ENCODE measurements around the gene RTN3. TPM values are rescaled to one million over a fixed set of nuclear protein-coding genes. Genes with fewer than 3 reads are reported as not detected.

The RTN3 gene
- total RNA-seq, 1 experiment from 2014 or later = 145 TPM

GRCh38 chr11:63639199-63639832 lies 42.0 kb upstream of the RTN3 start:
- in situ Hi-C loops (cut with HindIII; ENCODE audit: low pct_unique_long_range_greater_than_20kb, low sequenced_read_pairs) (no loop called here), intact Hi-C loops (cut with micrococcal nuclease; ENCODE audit: unreplicated experiment) (no loop called here)
- Histone ChIP-seq H3K9me3 (ENCODE audit: control insufficient read depth, insufficient read depth, low read depth, low read length) (no peaks in the 10 kb centered on the region), H3K27me3 (ENCODE audit: control insufficient read depth, insufficient read depth, low read length) (no peaks in the 10 kb centered on the region), H3K4me3 (ENCODE audit: low read depth in 2 of 2, low read length in 2 of 2) (no peak overlapping the region), H3K27ac (ENCODE audit: low read length) (no peak overlapping the region), H3K36me3 (ENCODE audit: control insufficient read depth, insufficient read depth, low read length) (peaks cover 26% of the 10 kb centered on the region), H3K4me1 (ENCODE audit: control insufficient read depth, insufficient read depth, low read length) (no peaks in the 10 kb centered on the region)
- ChIA-PET POLR2A (no interaction called here), CTCF (interaction anchor here (1.5 kb wide), 1 partner anchor 23 kb away, joined by 3 read pairs; no protein-coding TSS in a partner anchor)
- ATAC-seq = no peak
- no peak for TF ChIP-seq TCF7L2 (IDR thresholded peaks at IDR 0.05; ENCODE audit: low read depth, low read length)
- TF ChIP-seq, protein P1, sequence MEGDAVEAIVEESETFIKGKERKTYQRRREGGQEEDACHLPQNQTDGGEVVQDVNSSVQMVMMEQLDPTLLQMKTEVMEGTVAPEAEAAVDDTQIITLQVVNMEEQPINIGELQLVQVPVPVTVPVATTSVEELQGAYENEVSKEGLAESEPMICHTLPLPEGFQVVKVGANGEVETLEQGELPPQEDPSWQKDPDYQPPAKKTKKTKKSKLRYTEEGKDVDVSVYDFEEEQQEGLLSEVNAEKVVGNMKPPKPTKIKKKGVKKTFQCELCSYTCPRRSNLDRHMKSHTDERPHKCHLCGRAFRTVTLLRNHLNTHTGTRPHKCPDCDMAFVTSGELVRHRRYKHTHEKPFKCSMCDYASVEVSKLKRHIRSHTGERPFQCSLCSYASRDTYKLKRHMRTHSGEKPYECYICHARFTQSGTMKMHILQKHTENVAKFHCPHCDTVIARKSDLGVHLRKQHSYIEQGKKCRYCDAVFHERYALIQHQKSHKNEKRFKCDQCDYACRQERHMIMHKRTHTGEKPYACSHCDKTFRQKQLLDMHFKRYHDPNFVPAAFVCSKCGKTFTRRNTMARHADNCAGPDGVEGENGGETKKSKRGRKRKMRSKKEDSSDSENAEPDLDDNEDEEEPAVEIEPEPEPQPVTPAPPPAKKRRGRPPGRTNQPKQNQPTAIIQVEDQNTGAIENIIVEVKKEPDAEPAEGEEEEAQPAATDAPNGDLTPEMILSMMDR (IDR thresholded peaks at IDR 0.05) = peak; percentile 62
- DNase-seq (ENCODE audit: low read depth, low spot score) = no peak
- no TSS peak for BruUV-seq (replicated peaks)

GRCh38 chr11:63641727-63642126 lies 39.6 kb upstream of the RTN3 start:
- intact Hi-C loops (cut with micrococcal nuclease; ENCODE audit: unreplicated experiment) (no loop called here), in situ Hi-C loops (cut with HindIII; ENCODE audit: low pct_unique_long_range_greater_than_20kb, low sequenced_read_pairs) (no loop called here)
- Histone ChIP-seq H3K36me3 (ENCODE audit: control insufficient read depth, insufficient read depth, low read length) (peaks cover 30% of the 10 kb centered on the region), H3K4me1 (ENCODE audit: control insufficient read depth, insufficient read depth, low read length) (no peaks in the 10 kb centered on the region), H3K27me3 (ENCODE audit: control insufficient read depth, insufficient read depth, low read length) (no peaks in the 10 kb centered on the region), H3K4me3 (ENCODE audit: low read depth in 2 of 2, low read length in 2 of 2) (no peak overlapping the region), H3K9me3 (ENCODE audit: control insufficient read depth, insufficient read depth, low read depth, low read length) (no peaks in the 10 kb centered on the region), H3K27ac (ENCODE audit: low read length) (no peak overlapping the region)
- DNase-seq (ENCODE audit: low read depth, low spot score) (no peak), ATAC-seq (no peak)
- ChIA-PET POLR2A (no interaction called here), CTCF (no interaction called here)
- TF ChIP-seq POLR2AphosphoS5 (IDR thresholded peaks at IDR 0.05; ENCODE audit: low read depth, low read length) = no peak
- no peak for TF ChIP-seq TCF7L2 (IDR thresholded peaks at IDR 0.05; ENCODE audit: low read depth, low read length)
- no peak for TF ChIP-seq SIN3A (IDR thresholded peaks at IDR 0.05; ENCODE audit: borderline replicate concordance, insufficient read depth, low read depth, low read length)
- TF ChIP-seq, protein P1 (IDR thresholded peaks at IDR 0.05) = no peak; the same call in 1 of the 2 replicates
- no peak for TF ChIP-seq REST (IDR thresholded peaks at IDR 0.05; ENCODE audit: insufficient read depth in 1 of 2, low read depth in 2 of 2, low read length in 1 of 2)
- no TSS peak for BruUV-seq (replicated peaks)

All from Panc1 (cell line).